Endothelial cell (in vitro differentiated cells): ENCODE data around the gene SNRNP200. TPM values are rescaled to one million over a fixed set of nuclear protein-coding genes. Genes with fewer than 3 reads are reported as not detected.

ENCODE experiments used
- DNase-seq: peaks from one replicate; pipeline ENCODE4 v3.0.0; 2021; ENCODE audit warnings: low spot score
- H3K27ac Mint-ChIP-seq: one replicate; pipeline ENCODE4 v1.8.0; 2021; ENCODE audit warnings: mixed read lengths, inconsistent platforms; ENCODE audit not compliant: unreplicated experiment
- H3K27me3 Mint-ChIP-seq: one replicate; pipeline ENCODE4 v1.8.0; 2021; ENCODE audit warnings: mild to moderate bottlenecking, moderate library complexity, mixed read lengths, inconsistent platforms; ENCODE audit not compliant: unreplicated experiment
- H3K36me3 Mint-ChIP-seq: one replicate; pipeline ENCODE4 v1.8.0; 2021; ENCODE audit warnings: mild to moderate bottlenecking, low read depth, mixed read lengths, inconsistent platforms; ENCODE audit not compliant: unreplicated experiment
- H3K4me1 Mint-ChIP-seq: one replicate; pipeline ENCODE4 v1.8.0; 2021; ENCODE audit warnings: mild to moderate bottlenecking, mixed read lengths, inconsistent platforms; ENCODE audit not compliant: unreplicated experiment
- H3K4me3 Mint-ChIP-seq: one replicate; pipeline ENCODE4 v1.8.0; 2021; ENCODE audit warnings: mild to moderate bottlenecking, mixed read lengths, inconsistent platforms; ENCODE audit not compliant: unreplicated experiment
- H3K9me3 Mint-ChIP-seq: one replicate; pipeline ENCODE4 v1.8.0; 2021; ENCODE audit warnings: mixed read lengths, inconsistent platforms; ENCODE audit not compliant: unreplicated experiment
- total RNA-seq: library from RNA; stranded (reverse); fragmentation: NEBNext Ultra II Directional; extraction: Animal tissue kit (Norgen Biotek cat#: 25700); gene quantifications from one replicate; pipeline ENCODE4 v1.2.1, GENCODE V29; 2021; ENCODE audit not compliant: unreplicated experiment
- TF ChIP-seq, protein P1 (sequence below): fragments of 200-600 bp; sonication (generic); IDR thresholded peaks from one replicate; pipeline ENCODE4 v1.5.0; 2021; ENCODE audit warnings: antibody characterized with exemption; ENCODE audit not compliant: unreplicated experiment

The SNRNP200 gene
- total RNA-seq, 1 donor from 2014 or later, result 168 TPM

DNA sequence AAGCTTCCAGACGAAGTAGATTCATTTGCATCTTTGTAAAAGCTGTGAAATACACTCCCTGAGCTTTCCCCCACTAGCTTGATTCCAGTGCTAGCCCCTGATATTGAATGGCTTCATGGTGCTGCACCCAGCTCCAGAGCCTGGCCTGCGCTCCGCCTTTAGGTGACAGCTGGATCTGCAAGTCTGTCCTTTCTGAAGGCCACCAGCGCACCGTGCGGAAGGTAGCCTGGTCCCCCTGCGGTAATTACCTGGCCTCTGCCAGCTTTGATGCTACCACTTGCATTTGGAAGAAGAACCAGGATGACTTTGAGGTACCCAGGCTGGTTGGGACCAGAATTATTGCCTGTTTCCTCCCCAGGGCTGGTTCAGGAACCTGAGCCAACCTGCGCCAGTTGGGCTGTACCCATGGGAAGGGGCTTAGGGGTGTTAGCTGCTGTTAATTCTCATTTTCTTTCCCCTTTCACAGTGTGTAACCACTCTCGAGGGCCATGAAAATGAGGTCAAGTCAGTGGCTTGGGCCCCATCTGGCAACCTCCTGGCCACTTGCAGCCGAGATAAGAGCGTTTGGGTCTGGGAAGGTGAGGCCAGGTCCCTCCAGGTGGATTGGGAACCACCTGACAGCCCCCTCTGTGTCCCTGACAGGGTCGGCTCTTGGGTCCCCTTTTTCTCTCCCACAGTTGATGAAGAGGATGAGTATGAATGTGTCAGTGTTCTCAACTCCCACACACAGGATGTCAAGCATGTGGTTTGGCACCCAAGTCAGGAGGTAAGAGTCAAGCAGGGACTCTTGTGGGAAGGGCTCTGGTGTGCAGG, 38.0 kb downstream of the SNRNP200 start:
- Mint-ChIP-seq H3K27me3 (peaks cover 21% of the 10 kb centered on the region), H3K4me3 (peak overlapping the region; percentile 86), H3K9me3 (no peaks in the 10 kb centered on the region), H3K27ac (no peak overlapping the region), H3K4me1 (peaks cover 16% of the 10 kb centered on the region), H3K36me3 (peaks cover 24% of the 10 kb centered on the region)
- TF ChIP-seq, protein P1, sequence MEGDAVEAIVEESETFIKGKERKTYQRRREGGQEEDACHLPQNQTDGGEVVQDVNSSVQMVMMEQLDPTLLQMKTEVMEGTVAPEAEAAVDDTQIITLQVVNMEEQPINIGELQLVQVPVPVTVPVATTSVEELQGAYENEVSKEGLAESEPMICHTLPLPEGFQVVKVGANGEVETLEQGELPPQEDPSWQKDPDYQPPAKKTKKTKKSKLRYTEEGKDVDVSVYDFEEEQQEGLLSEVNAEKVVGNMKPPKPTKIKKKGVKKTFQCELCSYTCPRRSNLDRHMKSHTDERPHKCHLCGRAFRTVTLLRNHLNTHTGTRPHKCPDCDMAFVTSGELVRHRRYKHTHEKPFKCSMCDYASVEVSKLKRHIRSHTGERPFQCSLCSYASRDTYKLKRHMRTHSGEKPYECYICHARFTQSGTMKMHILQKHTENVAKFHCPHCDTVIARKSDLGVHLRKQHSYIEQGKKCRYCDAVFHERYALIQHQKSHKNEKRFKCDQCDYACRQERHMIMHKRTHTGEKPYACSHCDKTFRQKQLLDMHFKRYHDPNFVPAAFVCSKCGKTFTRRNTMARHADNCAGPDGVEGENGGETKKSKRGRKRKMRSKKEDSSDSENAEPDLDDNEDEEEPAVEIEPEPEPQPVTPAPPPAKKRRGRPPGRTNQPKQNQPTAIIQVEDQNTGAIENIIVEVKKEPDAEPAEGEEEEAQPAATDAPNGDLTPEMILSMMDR, result peak; percentile 29
- peak; percentile 34 for DNase-seq

DNA sequence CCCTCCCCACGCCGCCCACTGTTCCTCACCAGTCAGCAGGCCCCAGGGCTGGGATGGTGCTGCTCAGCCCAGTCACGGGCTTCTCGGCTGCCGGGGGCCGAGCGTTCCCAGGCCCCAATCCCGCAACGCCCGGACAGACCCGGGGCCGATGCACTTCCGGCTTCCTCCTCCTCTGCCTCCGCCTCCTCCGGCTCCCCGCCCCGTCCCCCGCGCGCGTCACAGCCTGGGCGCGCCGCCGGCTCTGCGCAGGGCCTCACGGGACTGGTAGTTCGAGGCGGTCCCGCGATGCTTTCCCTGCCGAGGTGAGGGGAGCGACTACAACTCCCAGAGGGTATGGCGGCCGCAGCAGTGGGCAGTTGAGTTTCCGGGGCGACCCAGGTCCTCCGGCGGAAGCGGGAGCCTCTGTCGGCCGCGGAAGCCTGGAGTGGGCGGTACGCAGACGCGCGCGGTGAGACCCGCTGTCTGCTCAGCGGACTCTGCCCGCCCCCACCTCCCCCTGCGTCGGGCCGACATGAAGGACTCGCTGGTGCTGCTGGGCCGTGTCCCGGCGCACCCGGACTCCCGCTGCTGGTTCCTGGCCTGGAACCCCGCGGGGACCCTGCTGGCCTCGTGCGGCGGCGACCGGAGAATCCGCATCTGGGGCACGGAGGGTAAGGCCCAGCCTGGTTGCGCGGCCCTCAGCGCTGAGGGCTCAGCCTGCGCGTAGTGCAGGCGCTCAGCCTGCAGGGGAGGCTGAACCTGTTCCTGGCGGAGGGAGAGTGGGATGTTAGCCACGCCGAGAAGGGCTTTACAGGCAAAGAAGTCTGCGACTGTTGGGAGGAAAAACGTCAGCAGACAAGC, 39.3 kb downstream of the SNRNP200 start, which contains the start of the genes CIAO1 and TMEM127:
TSS of gene CIAO1 (plus strand) at position 386 of the 840 bp plus-strand sequence. CDS start at position 512, 126 bp downstream.
TSS of gene TMEM127 (minus strand) at position 158 of the 840 bp plus-strand sequence. CDS start 616 bp downstream, outside the sequence.
- H3K27ac Mint-ChIP-seq, result peak within 1 kb of the TSS; percentile 74
- TF ChIP-seq, protein P1, result no peak
- no peaks in the 10 kb centered on the region for H3K9me3 Mint-ChIP-seq
- H3K4me3 Mint-ChIP-seq, result peak within 1 kb of the TSS; percentile 100
- peaks cover 21% of the 10 kb centered on the region for H3K27me3 Mint-ChIP-seq
- DNase-seq, result peak; percentile 97
- peaks cover 18% of the 10 kb centered on the region for H3K36me3 Mint-ChIP-seq
- peaks cover 16% of the 10 kb centered on the region for H3K4me1 Mint-ChIP-seq

DNA sequence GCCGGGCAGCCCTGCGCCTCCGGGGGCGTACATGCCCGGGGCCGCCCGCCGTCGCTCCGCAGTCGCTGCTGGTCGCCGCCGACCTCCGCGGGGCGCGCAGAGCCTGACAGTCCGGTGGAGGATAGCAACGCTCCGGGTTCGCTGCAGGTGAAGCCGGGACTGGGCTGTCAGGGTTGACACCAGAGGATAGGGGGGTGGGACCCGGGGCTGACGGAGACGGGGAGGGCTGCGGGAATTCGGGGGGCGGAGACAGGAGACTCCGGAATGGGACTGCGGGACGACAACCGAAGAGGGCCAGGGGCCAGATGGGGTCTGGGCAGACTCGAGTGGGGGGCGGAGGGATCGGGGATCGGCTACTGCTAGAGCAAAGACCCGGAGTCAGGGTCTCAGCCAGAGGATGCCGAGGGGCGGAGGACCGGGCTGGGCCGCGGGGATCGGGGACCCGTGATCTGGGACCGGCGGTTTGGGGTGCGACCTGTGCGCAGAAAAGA, 40.0 kb downstream of the SNRNP200 start:
- Mint-ChIP-seq H3K4me3 (peak overlapping the region; percentile 100), H3K4me1 (peaks cover 23% of the 10 kb centered on the region), H3K36me3 (peaks cover 18% of the 10 kb centered on the region), H3K9me3 (no peaks in the 10 kb centered on the region), H3K27ac (no peak overlapping the region), H3K27me3 (peaks cover 21% of the 10 kb centered on the region)
- no peak for DNase-seq
- TF ChIP-seq, protein P1, result no peak

DNA sequence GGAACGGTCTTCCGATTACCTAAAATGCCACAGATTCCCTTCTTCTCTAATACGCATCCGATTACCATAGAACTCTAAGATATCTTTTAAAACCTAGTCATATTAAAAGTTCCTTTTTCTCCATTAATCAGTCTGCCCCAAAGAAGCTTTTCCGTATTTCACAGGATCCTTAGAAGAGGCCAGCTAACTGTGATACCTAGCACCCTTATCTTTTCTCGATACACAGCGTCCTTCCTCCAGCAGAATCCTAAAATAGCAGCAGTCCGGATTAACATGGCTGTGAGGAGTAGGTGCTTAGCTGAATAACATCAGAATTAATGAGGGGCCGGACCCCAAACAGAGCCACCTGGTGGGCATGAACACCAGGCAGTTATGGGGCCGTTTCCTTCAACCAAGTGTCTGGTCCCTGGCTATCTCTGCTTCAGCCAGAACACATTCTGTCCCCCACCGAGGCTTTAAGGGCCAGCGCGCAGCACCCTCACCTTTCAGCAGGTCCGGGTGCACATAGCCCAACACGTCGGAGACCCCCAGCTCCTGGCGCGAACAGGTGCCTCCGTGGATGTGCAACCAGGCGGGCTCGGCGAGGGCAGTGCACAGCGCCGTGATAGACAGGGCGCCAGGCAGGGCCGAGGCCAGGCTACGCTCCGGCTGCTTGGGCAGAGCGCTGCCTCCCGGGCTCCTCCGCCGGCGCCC, 40.5 kb downstream of the SNRNP200 start:
- H3K4me1 Mint-ChIP-seq, result peaks cover 26% of the 10 kb centered on the region
- peak; percentile 50 for DNase-seq
- H3K4me3 Mint-ChIP-seq, result peak overlapping the region; percentile 93
- peak overlapping the region; percentile 58 for H3K27ac Mint-ChIP-seq
- H3K36me3 Mint-ChIP-seq, result peaks cover 18% of the 10 kb centered on the region
- peaks cover 21% of the 10 kb centered on the region for H3K27me3 Mint-ChIP-seq
- TF ChIP-seq, protein P1, result no peak
- H3K9me3 Mint-ChIP-seq, result no peaks in the 10 kb centered on the region
